ENCODE data around the gene TPRG1L. TPM values are rescaled to one million over a fixed set of nuclear protein-coding genes. Genes with fewer than 3 reads are reported as not detected.
"Not testable (repeated sequence)": the region's sequence is repeated elsewhere in the genome, so short reads cannot be mapped to it uniquely, and the experiment has no call there.

TPRG1L gene
- total RNA-seq, 1 experiment from 2014 or later: 24.0 TPM

GRCh38 chr1:3584915-3585314 is 39.9 kb upstream of the TPRG1L start:
- H3K4ac ChIP-seq (ENCODE audit: low read depth, low read length): no peak overlapping the region
- no peak overlapping the region for H4K5ac ChIP-seq (ENCODE audit: insufficient read length, low read depth, low read length)
- no peak overlapping the region for H2BK15ac ChIP-seq (ENCODE audit: low read depth, low read length)
- no peak overlapping the region for H4K91ac ChIP-seq (ENCODE audit: insufficient read length, low read depth, low read length)
- DNase-seq: no peak
- H3K27ac ChIP-seq (ENCODE audit: insufficient read length, low read depth, low read length): no peak overlapping the region
- Mint-ChIP-seq H3K4me1 (peaks cover 0 to 13% of the 10 kb centered on the region in 2 experiments; a peak in 2 of 4 replicates), H3K27ac (no peak overlapping the region; a peak in 1 of 7 replicates), H3K4me3 (no peak overlapping the region), H3K9me3 (peaks cover 2 to 4% of the 10 kb centered on the region in 2 experiments; a peak in 2 of 5 replicates), H3K36me3 (ENCODE audit: insufficient read depth in 1 of 3, low read depth in 3 of 3) (peaks cover 3 to 7% (median 5%) of the 10 kb centered on the region in 3 experiments; a peak in 4 of 7 replicates), H3K27me3 (ENCODE audit: low read depth) (no peaks in the 10 kb centered on the region; the same call in 1 of the 2 replicates)
- no peak overlapping the region for H3K18ac ChIP-seq (ENCODE audit: insufficient read length, low read depth, low read length)
- H3T11ph ChIP-seq (ENCODE audit: low read length): no peak overlapping the region
- H3K79me2 ChIP-seq (ENCODE audit: insufficient read depth, low read length): no peaks in the 10 kb centered on the region
- H3K27me3 ChIP-seq (ENCODE audit: insufficient read depth, low read length): no peaks in the 10 kb centered on the region
- peaks cover 6% of the 10 kb centered on the region for H3K9me3 ChIP-seq (ENCODE audit: control insufficient read depth, low read depth, low read length)
- no CpG with 5 or more reads among the region's 7 CpGs for whole genome bisulfite sequencing (ENCODE audit: extremely low coverage, insufficient read length, low lambda C conversion rate)
- H3K23me2 ChIP-seq (ENCODE audit: insufficient read length, low read depth, low read length, poor library complexity, severe bottlenecking): no peaks in the 10 kb centered on the region
- H3K56ac ChIP-seq (ENCODE audit: insufficient read length, low read depth, low read length): no peak overlapping the region
- H3K79me1 ChIP-seq (ENCODE audit: insufficient read depth, low read depth, low read length, poor library complexity, severe bottlenecking): no peaks in the 10 kb centered on the region
- H2AFZ ChIP-seq (ENCODE audit: low read length): no peak overlapping the region
- no peak for TF ChIP-seq CTCF (conservative IDR thresholded peaks at IDR 0.05)
- no peaks in the 10 kb centered on the region for H3K4me1 ChIP-seq (ENCODE audit: insufficient read depth, low read length)
- no peak overlapping the region for H2BK12ac ChIP-seq (ENCODE audit: insufficient read length, low read depth, low read length)
- H4K8ac ChIP-seq (replicated peaks; ENCODE audit: insufficient read length, low read depth, low read length): no peak overlapping the region
- no peak overlapping the region for H3K4me2 ChIP-seq (ENCODE audit: insufficient read depth, insufficient read length, low read length)
- no peak overlapping the region for H3K14ac ChIP-seq (ENCODE audit: insufficient read depth, low read length)
- no peak overlapping the region for H3K23ac ChIP-seq (ENCODE audit: insufficient read length, low read depth, low read length)
- no peak overlapping the region for H2BK20ac ChIP-seq (ENCODE audit: low read depth, low read length, poor library complexity, severe bottlenecking)
- H3K9ac ChIP-seq (ENCODE audit: extremely low read depth, insufficient read length, low read length): no peak overlapping the region
- H2BK5ac ChIP-seq (ENCODE audit: insufficient read length, low read length): no peak overlapping the region
- H4K20me1 ChIP-seq (ENCODE audit: control insufficient read depth, insufficient read depth, insufficient read length): no peaks in the 10 kb centered on the region
- H2AK5ac ChIP-seq (ENCODE audit: insufficient read length, low read length): no peak overlapping the region
- no peak overlapping the region for H2BK120ac ChIP-seq (ENCODE audit: low read depth, low read length, poor library complexity, severe bottlenecking)

- no CpG with 5 or more reads among the region's 6 CpGs for WGBS (ENCODE audit: extremely low coverage, insufficient read length, low lambda C conversion rate)
Observed at GRCh38 chr1:3585353-3585868, 39.4 kb upstream of the TPRG1L start.

More at GRCh38 chr1:3585353-3585868, 39.4 kb upstream of the TPRG1L start:
- H2BK12ac ChIP-seq (ENCODE audit: insufficient read length, low read depth, low read length); H3K27ac Mint-ChIP-seq; H3K79me1 ChIP-seq (ENCODE audit: insufficient read depth, low read depth, low read length, poor library complexity, severe bottlenecking); H3K9me3 ChIP-seq (ENCODE audit: control insufficient read depth, low read depth, low read length); H3K9ac ChIP-seq (ENCODE audit: extremely low read depth, insufficient read length, low read length); H3K4me3 Mint-ChIP-seq; H3K4ac ChIP-seq (ENCODE audit: low read depth, low read length); H3K14ac ChIP-seq (ENCODE audit: insufficient read depth, low read length); H4K5ac ChIP-seq (ENCODE audit: insufficient read length, low read depth, low read length); H2BK120ac ChIP-seq (ENCODE audit: low read depth, low read length, poor library complexity, severe bottlenecking); H2BK5ac ChIP-seq (ENCODE audit: insufficient read length, low read length); H3T11ph ChIP-seq (ENCODE audit: low read length); DNase-seq; H3K27ac ChIP-seq (ENCODE audit: insufficient read length, low read depth, low read length); H3K27me3 Mint-ChIP-seq (ENCODE audit: low read depth); H3K4me1 ChIP-seq (ENCODE audit: insufficient read depth, low read length); H3K27me3 ChIP-seq (ENCODE audit: insufficient read depth, low read length); H4K20me1 ChIP-seq (ENCODE audit: control insufficient read depth, insufficient read depth, insufficient read length); H3K56ac ChIP-seq (ENCODE audit: insufficient read length, low read depth, low read length); H4K91ac ChIP-seq (ENCODE audit: insufficient read length, low read depth, low read length); H3K23me2 ChIP-seq (ENCODE audit: insufficient read length, low read depth, low read length, poor library complexity, severe bottlenecking); H3K4me2 ChIP-seq (ENCODE audit: insufficient read depth, insufficient read length, low read length); H4K8ac ChIP-seq (replicated peaks; ENCODE audit: insufficient read length, low read depth, low read length); H2BK20ac ChIP-seq (ENCODE audit: low read depth, low read length, poor library complexity, severe bottlenecking); H3K79me2 ChIP-seq (ENCODE audit: insufficient read depth, low read length); H2AK5ac ChIP-seq (ENCODE audit: insufficient read length, low read length); H3K23ac ChIP-seq (ENCODE audit: insufficient read length, low read depth, low read length); H3K18ac ChIP-seq (ENCODE audit: insufficient read length, low read depth, low read length); H3K9me3 Mint-ChIP-seq; H2BK15ac ChIP-seq (ENCODE audit: low read depth, low read length); H2AFZ ChIP-seq (ENCODE audit: low read length); H3K36me3 Mint-ChIP-seq (ENCODE audit: insufficient read depth in 1 of 3, low read depth in 3 of 3): not testable (repeated sequence)
- peaks cover 0 to 18% of the 10 kb centered on the region in 2 experiments; a peak in 2 of 4 replicates for H3K4me1 Mint-ChIP-seq

Data from H9 (cell line).